DND-41 (cell line): ENCODE results near the gene TUBGCP5.

Experiments
- CTCF ChIP-seq: IDR thresholded peaks from 2 replicates; pipeline ENCODE4 v1.5.1; 2012; ENCODE audit warnings: borderline replicate concordance, low read length, moderate library complexity, mild to moderate bottlenecking; ENCODE audit not compliant: poor library complexity, severe bottlenecking; ENCODE audit errors: extremely low read depth
- EZH2 ChIP-seq: IDR thresholded peaks from 3 replicates; pipeline ENCODE4 v1.6.1; 2012; ENCODE audit warnings: borderline replicate concordance, low read depth, mild to moderate bottlenecking, moderate library complexity, low read length, inconsistent platforms; ENCODE audit not compliant: severe bottlenecking

- TF ChIP-seq CTCF = no peak
- TF ChIP-seq EZH2 = no peak
These were observed 83.7 kb downstream of the TUBGCP5 start for GRCh38 chr15:22955544-22956119.
